ENCODE data around the gene CIB2. TPM values are rescaled to one million over a fixed set of nuclear protein-coding genes. Genes with fewer than 3 reads are reported as not detected.

CIB2 gene
- total and polyA plus RNA-seq, 2 donors = 11.2 to 50.6 TPM

GRCh38 chr15:78061963-78062427 is 69.2 kb downstream of the CIB2 start:
- 2% methylated on average over 6 of the region's 6 CpGs for WGBS
- Histone ChIP-seq H3K4me3 (ENCODE audit: low read length in 2 of 2) (peak overlapping the region in 1 of 2 donors; percentile 4), H3K27ac (ENCODE audit: low read depth in 1 of 2, low read length in 1 of 2) (peak overlapping the region; percentile 85 to 87), H3K36me3 (ENCODE audit: control insufficient read depth in 2 of 2, insufficient read depth in 2 of 2, low read length in 1 of 2) (peaks cover 0 to 3% of the 10 kb centered on the region in 2 donors), H3K4me1 (ENCODE audit: control insufficient read depth in 2 of 2, insufficient read depth in 2 of 2, low read length in 2 of 2) (peaks cover 64 to 91% of the 10 kb centered on the region in 2 donors), H3K9me3 (ENCODE audit: control insufficient read depth in 2 of 2, insufficient read depth in 1 of 2, low read length in 1 of 2) (no peaks in the 10 kb centered on the region), H3K27me3 (ENCODE audit: control insufficient read depth in 2 of 2, insufficient read depth in 1 of 2, low read length in 1 of 2) (no peaks in the 10 kb centered on the region)
- DNase-seq (ENCODE audit: low read depth in 6 of 9, low spot score in 9 of 9) = peak in 1 of 9 donors; percentile 80

- WGBS = 87% methylated on average over 5 of the region's 5 CpGs
- H3K9me3 ChIP-seq (ENCODE audit: control insufficient read depth in 2 of 2, insufficient read depth in 1 of 2, low read length in 1 of 2) = no peaks in the 10 kb centered on the region
- no peaks in the 10 kb centered on the region for H3K27me3 ChIP-seq (ENCODE audit: control insufficient read depth in 2 of 2, insufficient read depth in 1 of 2, low read length in 1 of 2)
- no peaks in the 10 kb centered on the region for H3K36me3 ChIP-seq (ENCODE audit: control insufficient read depth in 2 of 2, insufficient read depth in 2 of 2, low read length in 1 of 2)
- peak overlapping the region in 1 of 2 donors; percentile 91 for H3K27ac ChIP-seq (ENCODE audit: low read depth in 1 of 2, low read length in 1 of 2)
- H3K4me3 ChIP-seq (ENCODE audit: low read length in 2 of 2) = no peak overlapping the region
- peaks cover 64 to 91% of the 10 kb centered on the region in 2 donors for H3K4me1 ChIP-seq (ENCODE audit: control insufficient read depth in 2 of 2, insufficient read depth in 2 of 2, low read length in 2 of 2)
- no peak for DNase-seq (ENCODE audit: low read depth in 6 of 9, low spot score in 9 of 9)
These were observed 71.0 kb downstream of the CIB2 start for GRCh38 chr15:78060232-78060631.

- Histone ChIP-seq H3K27me3 (ENCODE audit: control insufficient read depth in 2 of 2, insufficient read depth in 1 of 2, low read length in 1 of 2) (no peaks in the 10 kb centered on the region), H3K36me3 (ENCODE audit: control insufficient read depth in 2 of 2, insufficient read depth in 2 of 2, low read length in 1 of 2) (no peaks in the 10 kb centered on the region), H3K27ac (ENCODE audit: low read depth in 1 of 2, low read length in 1 of 2) (peak overlapping the region; percentile 81 to 91), H3K4me3 (ENCODE audit: low read length in 2 of 2) (no peak overlapping the region), H3K4me1 (ENCODE audit: control insufficient read depth in 2 of 2, insufficient read depth in 2 of 2, low read length in 2 of 2) (peaks cover 63 to 90% of the 10 kb centered on the region in 2 donors), H3K9me3 (ENCODE audit: control insufficient read depth in 2 of 2, insufficient read depth in 1 of 2, low read length in 1 of 2) (no peaks in the 10 kb centered on the region)
- WGBS = 46% methylated on average over 3 of the region's 3 CpGs
- DNase-seq (ENCODE audit: low read depth in 6 of 9, low spot score in 9 of 9) = peak in 2 of 9 donors; percentile 65 to 80
These were observed 72.0 kb downstream of the CIB2 start for GRCh38 chr15:78059110-78059839.

- DNase-seq (ENCODE audit: low read depth in 6 of 9, low spot score in 9 of 9) = peak in 1 of 9 donors; percentile 43
- no peaks in the 10 kb centered on the region for H3K27me3 ChIP-seq (ENCODE audit: control insufficient read depth in 2 of 2, insufficient read depth in 1 of 2, low read length in 1 of 2)
- peaks cover 4 to 8% of the 10 kb centered on the region in 2 donors for H3K36me3 ChIP-seq (ENCODE audit: control insufficient read depth in 2 of 2, insufficient read depth in 2 of 2, low read length in 1 of 2)
- no peaks in the 10 kb centered on the region for H3K9me3 ChIP-seq (ENCODE audit: control insufficient read depth in 2 of 2, insufficient read depth in 1 of 2, low read length in 1 of 2)
- WGBS = 86% methylated on average over 10 of the region's 10 CpGs
- H3K4me3 ChIP-seq (ENCODE audit: low read length in 2 of 2) = no peak overlapping the region
- H3K4me1 ChIP-seq (ENCODE audit: control insufficient read depth in 2 of 2, insufficient read depth in 2 of 2, low read length in 2 of 2) = peaks cover 63 to 88% of the 10 kb centered on the region in 2 donors
- H3K27ac ChIP-seq (ENCODE audit: low read depth in 1 of 2, low read length in 1 of 2) = peak overlapping the region; percentile 70 to 91
These were observed 72.8 kb downstream of the CIB2 start for GRCh38 chr15:78058401-78058935.

- Histone ChIP-seq H3K27ac (ENCODE audit: low read depth in 1 of 2, low read length in 1 of 2) (peak overlapping the region; percentile 38 to 91), H3K27me3 (ENCODE audit: control insufficient read depth in 2 of 2, insufficient read depth in 1 of 2, low read length in 1 of 2) (no peaks in the 10 kb centered on the region), H3K4me3 (ENCODE audit: low read length in 2 of 2) (no peak overlapping the region), H3K4me1 (ENCODE audit: control insufficient read depth in 2 of 2, insufficient read depth in 2 of 2, low read length in 2 of 2) (peaks cover 67 to 89% of the 10 kb centered on the region in 2 donors), H3K36me3 (ENCODE audit: control insufficient read depth in 2 of 2, insufficient read depth in 2 of 2, low read length in 1 of 2) (peaks cover 9 to 14% of the 10 kb centered on the region in 2 donors), H3K9me3 (ENCODE audit: control insufficient read depth in 2 of 2, insufficient read depth in 1 of 2, low read length in 1 of 2) (no peaks in the 10 kb centered on the region)
- DNase-seq (ENCODE audit: low read depth in 6 of 9, low spot score in 9 of 9) = no peak
- WGBS = 95% methylated on average over 5 of the region's 5 CpGs
These were observed 73.4 kb downstream of the CIB2 start for GRCh38 chr15:78057803-78058202.

- Histone ChIP-seq H3K9me3 (ENCODE audit: control insufficient read depth in 2 of 2, insufficient read depth in 1 of 2, low read length in 1 of 2) (no peaks in the 10 kb centered on the region), H3K36me3 (ENCODE audit: control insufficient read depth in 2 of 2, insufficient read depth in 2 of 2, low read length in 1 of 2) (peaks cover 13 to 24% of the 10 kb centered on the region in 2 donors), H3K4me3 (ENCODE audit: low read length in 2 of 2) (no peak overlapping the region), H3K4me1 (ENCODE audit: control insufficient read depth in 2 of 2, insufficient read depth in 2 of 2, low read length in 2 of 2) (peaks cover 72 to 92% of the 10 kb centered on the region in 2 donors), H3K27me3 (ENCODE audit: control insufficient read depth in 2 of 2, insufficient read depth in 1 of 2, low read length in 1 of 2) (no peaks in the 10 kb centered on the region), H3K27ac (ENCODE audit: low read depth in 1 of 2, low read length in 1 of 2) (peak overlapping the region; percentile 91 to 93)
- WGBS = 3% methylated on average over 2 of the region's 2 CpGs
- peak in 2 of 9 donors; percentile 71 to 88 for DNase-seq (ENCODE audit: low read depth in 6 of 9, low spot score in 9 of 9)
These were observed 74.5 kb downstream of the CIB2 start for GRCh38 chr15:78056714-78057269.

- Histone ChIP-seq H3K4me3 (ENCODE audit: low read length in 2 of 2) (no peak overlapping the region), H3K27ac (ENCODE audit: low read depth in 1 of 2, low read length in 1 of 2) (peak overlapping the region; percentile 91 to 93), H3K4me1 (ENCODE audit: control insufficient read depth in 2 of 2, insufficient read depth in 2 of 2, low read length in 2 of 2) (peaks cover 75 to 93% of the 10 kb centered on the region in 2 donors), H3K36me3 (ENCODE audit: control insufficient read depth in 2 of 2, insufficient read depth in 2 of 2, low read length in 1 of 2) (peaks cover 13 to 28% of the 10 kb centered on the region in 2 donors), H3K27me3 (ENCODE audit: control insufficient read depth in 2 of 2, insufficient read depth in 1 of 2, low read length in 1 of 2) (no peaks in the 10 kb centered on the region), H3K9me3 (ENCODE audit: control insufficient read depth in 2 of 2, insufficient read depth in 1 of 2, low read length in 1 of 2) (no peaks in the 10 kb centered on the region)
- no peak for DNase-seq (ENCODE audit: low read depth in 6 of 9, low spot score in 9 of 9)
- WGBS = 35% methylated on average over 2 of the region's 2 CpGs
These were observed 75.1 kb downstream of the CIB2 start for GRCh38 chr15:78055919-78056713.

GRCh38 chr15:78054966-78055365 is 76.3 kb downstream of the CIB2 start:
- WGBS = 55% methylated on average over 1 of the region's 1 CpG
- Histone ChIP-seq H3K27ac (ENCODE audit: low read depth in 1 of 2, low read length in 1 of 2) (peak overlapping the region; percentile 1 to 64), H3K36me3 (ENCODE audit: control insufficient read depth in 2 of 2, insufficient read depth in 2 of 2, low read length in 1 of 2) (peaks cover 13 to 33% of the 10 kb centered on the region in 2 donors)

More at GRCh38 chr15:78054966-78055365, 76.3 kb downstream of the CIB2 start:
- DNase-seq (ENCODE audit: low read depth in 6 of 9, low spot score in 9 of 9) = peak in 1 of 9 donors; percentile 42
- peaks cover 76 to 93% of the 10 kb centered on the region in 2 donors for H3K4me1 ChIP-seq (ENCODE audit: control insufficient read depth in 2 of 2, insufficient read depth in 2 of 2, low read length in 2 of 2)
- H3K27me3 ChIP-seq (ENCODE audit: control insufficient read depth in 2 of 2, insufficient read depth in 1 of 2, low read length in 1 of 2) = no peaks in the 10 kb centered on the region
- no peak overlapping the region for H3K4me3 ChIP-seq (ENCODE audit: low read length in 2 of 2)
- H3K9me3 ChIP-seq (ENCODE audit: control insufficient read depth in 2 of 2, insufficient read depth in 1 of 2, low read length in 1 of 2) = no peaks in the 10 kb centered on the region
